HepG2 (cell line): ENCODE data around the gene FBXO48. TPM values are rescaled to one million over a fixed set of nuclear protein-coding genes. Genes with fewer than 3 reads are reported as not detected.

ENCODE experiments used
- ATAC-seq: fragments of 200-7000 bp; cut with Tn5 transposase; 3 replicates; pipeline ENCODE4 v1.9.1; 2020; ENCODE audit warnings: mild to moderate bottlenecking, moderate library complexity
- BruUV-seq: library from RNA; stranded (reverse); fragments of 400-500 nt; replicated peaks from 2 replicates; lab custom pipeline; 2021; lab: Mats Ljungman, UMichigan
- CTCF ChIA-PET: fragments of 300-600 bp; formaldehyde crosslinking; extraction: SDS; loops from one replicate; lab custom pipeline; 2021; ENCODE audit warnings: low total read pairs, inconsistent platforms, low intra/inter-chr PET ratio; lab: Yijun Ruan, JAX
- POLR2A ChIA-PET: fragments of 350-600 bp; sonication (Branson Sonifier 250); formaldehyde crosslinking; loops from one replicate; lab custom pipeline; 2020; ENCODE audit warnings: antibody characterized with exemption, inconsistent platforms; lab: Yijun Ruan, JAX
- DNase-seq: peaks from one replicate; pipeline ENCODE4 v3.0.0-alpha.2; 2015; ENCODE audit warnings: low spot score
- FAIRE-seq: peaks from 3 replicates; lab custom pipeline; 2011; peaks lifted over from hg19 to GRCh38; lab: Jason Lieb, UNC
- H2AFZ ChIP-seq: one replicate; pipeline ENCODE4 v1.6.1; 2011; ENCODE audit warnings: low read length, inconsistent platforms
- H3K27ac ChIP-seq: fragments of 300-600 bp; 3 replicates; pipeline ENCODE4 v1.8.0; 2011; ENCODE audit warnings: mixed run types, mild to moderate bottlenecking, mixed read lengths, low read length, inconsistent platforms; ENCODE audit not compliant: insufficient read depth; ENCODE audit errors: extremely low read length
- H3K27me3 ChIP-seq, 2 experiments: fragments of 200-600 bp in 1 of 2; 2 replicates in 1 of 2; 3 replicates in 1 of 2; pipeline versions ENCODE4 v1.6.0 to v1.8.0; 2011; ENCODE audit warnings: low read length in 2 of 2, mild to moderate bottlenecking in 2 of 2, moderate library complexity in 2 of 2, inconsistent platforms in 1 of 2; ENCODE audit not compliant: insufficient read depth in 2 of 2, control insufficient read depth in 1 of 2
- H3K36me3 ChIP-seq, 2 experiments: fragments of 200-600 bp in 1 of 2; replicated peaks in 1 of 2; 2 replicates in 1 of 2; 3 replicates in 1 of 2; pipeline versions ENCODE4 v1.5.1 to v1.8.0; 2011; ENCODE audit warnings: low read length in 2 of 2, inconsistent platforms in 1 of 2; ENCODE audit not compliant: insufficient read depth in 2 of 2, control insufficient read depth in 1 of 2
- H3K4me1 ChIP-seq: 2 replicates; pipeline ENCODE4 v1.5.1; 2012; ENCODE audit warnings: low read length, inconsistent platforms; ENCODE audit not compliant: insufficient read depth
- H3K4me2 ChIP-seq: 2 replicates; pipeline ENCODE4 v1.6.0; 2011; ENCODE audit warnings: low read depth, low read length, inconsistent platforms
- H3K4me3 ChIP-seq, 3 experiments: fragments of 200-600 bp in 1 of 3; sonication (generic), shearing (Covaris generic) in 1 of 3; replicated peaks in 1 of 3; 2 replicates each; pipeline ENCODE4 v1.5.1; 2011 to 2016; ENCODE audit warnings: low read length in 3 of 3, inconsistent platforms in 2 of 3, low read depth in 2 of 3, mild to moderate bottlenecking in 2 of 3, control low read depth in 1 of 3, mixed read lengths in 1 of 3; ENCODE audit not compliant: insufficient read depth in 1 of 3
- H3K79me2 ChIP-seq: one replicate; pipeline ENCODE4 v1.6.1; 2011; ENCODE audit warnings: low read length, inconsistent platforms; ENCODE audit not compliant: insufficient read depth
- H3K9ac ChIP-seq: 2 replicates; pipeline ENCODE4 v1.6.0; 2011; ENCODE audit warnings: mild to moderate bottlenecking, low read depth, low read length, inconsistent platforms; ENCODE audit not compliant: insufficient read depth
- H3K9me3 ChIP-seq: 2 replicates; pipeline ENCODE4 v1.5.1; 2012; ENCODE audit warnings: mild to moderate bottlenecking, low read length
- H4K20me1 ChIP-seq: 2 replicates; pipeline ENCODE4 v1.6.0; 2011; ENCODE audit warnings: inconsistent platforms, mild to moderate bottlenecking, low read length, moderate library complexity; ENCODE audit not compliant: insufficient read depth
- ETS1 ChIP-seq: sonication (generic); formaldehyde crosslinking; IDR thresholded peaks from 2 replicates; pipeline ENCODE4 v1.4.0; 2020; ENCODE audit warnings: missing genetic modification reagents
- FOXA3 ChIP-seq: IDR thresholded peaks from 2 replicates; pipeline ENCODE4 v1.6.1; 2016; ENCODE audit warnings: missing genetic modification reagents, missing compliant biosample characterization
- MATR3 ChIP-seq: sonication (generic); formaldehyde crosslinking; IDR thresholded peaks from 2 replicates; pipeline ENCODE4 v1.4.0; 2020; ENCODE audit warnings: missing genetic modification reagents
- SMARCC2 ChIP-seq: fragments of 450-650 bp; IDR thresholded peaks from 2 replicates; pipeline ENCODE4 v1.6.1; 2017; ENCODE audit warnings: antibody characterized with exemption, mild to moderate bottlenecking
- SP2 ChIP-seq: sonication (generic); formaldehyde crosslinking; IDR thresholded peaks from 2 replicates; pipeline ENCODE4 v1.5.1; 2020; ENCODE audit warnings: mild to moderate bottlenecking, missing genetic modification reagents
- TEF ChIP-seq: sonication (generic); formaldehyde crosslinking; IDR thresholded peaks from 2 replicates; pipeline ENCODE4 v1.5.0; 2020; ENCODE audit warnings: missing genetic modification reagents
- THAP11 ChIP-seq: IDR thresholded peaks from 2 replicates; pipeline ENCODE4 v1.6.1; 2016; ENCODE audit warnings: missing biosample characterization, missing genetic modification reagents
- ZNF10 ChIP-seq: sonication (generic); formaldehyde crosslinking; IDR thresholded peaks from 2 replicates; pipeline ENCODE4 v1.4.0; 2020; ENCODE audit warnings: mild to moderate bottlenecking, low read depth, missing genetic modification reagents, borderline replicate concordance
- WGBS: methylation state at CpG from one replicate; pipeline ENCODE4 v1.1.6; 2017; ENCODE audit warnings: low lambda C conversion rate; 5-methylcytosine and 5-hydroxymethylcytosine counted together
- in situ Hi-C: cut with HindIII; loops from 2 replicates; pipeline ENCODE4 v1.10.0; 2017; ENCODE audit warnings: low pct_unique_long_range_greater_than_20kb; ENCODE audit not compliant: extremely low pct_ligation_motif_present
- intact Hi-C: fragments of 100-400 bp; cut with micrococcal nuclease; formaldehyde crosslinking; loops from one replicate; pipeline ENCODE4 v1.10.0; 2022; ENCODE audit not compliant: unreplicated experiment
- polyA plus RNA-seq, 8 experiments: library from polyadenylated mRNA; depleted of rRNA in 3 of 8; stranded (reverse) in 7 of 8; unstranded in 1 of 8; fragments of >200 nt; fragmentation: Illumina TruSeq in 4 of 8; extraction: Trizol in 4 of 8; gene quantifications; 2 replicates each; pipeline versions ENCODE4 v1.2.1 to v1.2.3, GENCODE V29; 2011 to 2016; ENCODE audit warnings: low read depth in 4 of 8, missing spikeins in 1 of 8, mixed read lengths in 1 of 8; ENCODE audit not compliant: insufficient read depth in 1 of 8
- total RNA-seq, 5 experiments: library from RNA; depleted of rRNA; stranded (reverse); fragments of >200 nt; fragmentation: Illumina TruSeq; extraction: Trizol; gene quantifications; 2 replicates each; pipeline ENCODE4 v1.2.3, GENCODE V29; 2016; ENCODE audit warnings: low read depth in 1 of 5

FBXO48 gene
- total and polyA plus RNA-seq, 2 of the 13 experiments (the other 11 are each of a cell fraction or from before 2014, with no cell fraction given), result 0.42 to 1.1 TPM

- no TSS peak for BruUV-seq
- WGBS, result 24% methylated on average over 4 of the region's 4 CpGs
Observed at GRCh38 chr2:68428126-68428525, 39.0 kb downstream of the FBXO48 start.

More at GRCh38 chr2:68428126-68428525, 39.0 kb downstream of the FBXO48 start:
- Histone ChIP-seq H3K36me3 (no peaks in the 10 kb centered on the region), H3K4me2 (no peak overlapping the region), H2AFZ (no peak overlapping the region), H3K4me1 (no peaks in the 10 kb centered on the region), H3K9ac (no peak overlapping the region), H3K79me2 (no peaks in the 10 kb centered on the region), H3K4me3 (no peak overlapping the region), H3K9me3 (no peaks in the 10 kb centered on the region), H4K20me1 (no peaks in the 10 kb centered on the region), H3K27ac (no peak overlapping the region), H3K27me3 (no peaks in the 10 kb centered on the region; a peak in 1 of 5 replicates)
- ATAC-seq (no peak), DNase-seq (no peak), FAIRE-seq (no peak)
- CTCF ChIA-PET, result no interaction called here
- TF ChIP-seq ETS1 (no peak), THAP11 (no peak), FOXA3 (CRISPR knock-in tag) (no peak), MATR3 (CRISPR knock-in tag) (no peak), SP2 (CRISPR knock-in tag) (no peak), TEF (CRISPR knock-in tag) (no peak), ZNF10 (CRISPR knock-in tag) (no peak), SMARCC2 (no peak)
- POLR2A ChIA-PET, result no interaction called here
- in situ Hi-C loops, result no loop called here
- intact Hi-C loops, result no loop called here
